Panc1 (cell line): ENCODE results near the gene FANCC. TPM values are rescaled to one million over a fixed set of nuclear protein-coding genes. Genes with fewer than 3 reads are reported as not detected.

Source experiments
- ATAC-seq: fragments of 200-7000 bp; cut with Tn5 transposase; 2 replicates; pipeline ENCODE4 v1.9.1; 2020; ENCODE audit warnings: mild to moderate bottlenecking, moderate library complexity
- BruUV-seq: library from RNA; stranded (reverse); fragments of 400-500 nt; replicated peaks from 2 replicates; lab custom pipeline; 2021; lab: Mats Ljungman, UMichigan
- CTCF ChIA-PET: fragments of 300-600 bp; sonication (Branson Sonifier 250); formaldehyde crosslinking; loops from one replicate; lab custom pipeline; 2022; ENCODE audit warnings: antibody characterized with exemption; lab: Charles Lee
- POLR2A ChIA-PET: fragments of 300-600 bp; sonication (Branson Sonifier 250); formaldehyde crosslinking; loops from one replicate; lab custom pipeline; 2022; ENCODE audit warnings: antibody characterized with exemption; lab: Charles Lee
- DNase-seq: peaks from one replicate; pipeline ENCODE4 v3.0.0-alpha.2; 2010; ENCODE audit warnings: low read depth, low spot score
- H3K27ac ChIP-seq: 2 replicates; pipeline ENCODE4 v1.5.1; 2011; ENCODE audit warnings: mild to moderate bottlenecking, low read length, inconsistent platforms
- H3K27me3 ChIP-seq: fragments of 200-500 bp; sonication (Bioruptor generic); 2 replicates; pipeline ENCODE4 v1.6.0; 2014; ENCODE audit warnings: low read length, inconsistent platforms; ENCODE audit not compliant: control insufficient read depth, insufficient read depth
- H3K36me3 ChIP-seq: fragments of 200-500 bp; sonication (Bioruptor generic); 2 replicates; pipeline ENCODE4 v1.5.1; 2014; ENCODE audit warnings: inconsistent platforms, mild to moderate bottlenecking, low read length, moderate library complexity; ENCODE audit not compliant: control insufficient read depth, insufficient read depth
- H3K4me1 ChIP-seq: 2 replicates; pipeline ENCODE4 v1.5.1; 2011; ENCODE audit warnings: inconsistent platforms, mild to moderate bottlenecking, low read length, moderate library complexity; ENCODE audit not compliant: control insufficient read depth, insufficient read depth
- H3K4me3 ChIP-seq, 2 experiments: 2 replicates each; pipeline ENCODE4 v1.5.1; 2011 to 2012; ENCODE audit warnings: low read depth in 2 of 2, low read length in 2 of 2, mild to moderate bottlenecking in 2 of 2, inconsistent platforms in 1 of 2, moderate library complexity in 1 of 2
- H3K9me3 ChIP-seq: fragments of 200-500 bp; sonication (Bioruptor generic); 2 replicates; pipeline ENCODE4 v1.5.1; 2014; ENCODE audit warnings: low read depth, mild to moderate bottlenecking, inconsistent platforms, low read length, moderate library complexity; ENCODE audit not compliant: control insufficient read depth, insufficient read depth
- POLR2AphosphoS5 ChIP-seq: IDR thresholded peaks from 2 replicates; pipeline ENCODE4 v1.6.1; 2012; ENCODE audit warnings: mild to moderate bottlenecking, low read depth, low read length, moderate library complexity
- SIN3A ChIP-seq: IDR thresholded peaks from 2 replicates; pipeline ENCODE4 v1.6.1; 2012; ENCODE audit warnings: low read depth, mild to moderate bottlenecking, low read length, moderate library complexity, borderline replicate concordance; ENCODE audit not compliant: insufficient read depth
- TCF7L2 ChIP-seq: IDR thresholded peaks from 2 replicates; pipeline ENCODE4 v1.6.1; 2011; ENCODE audit warnings: mild to moderate bottlenecking, low read depth, low read length, inconsistent platforms
- in situ Hi-C: cut with HindIII; loops from 2 replicates; pipeline ENCODE4 v1.10.0; 2016; ENCODE audit warnings: low sequenced_read_pairs, low pct_unique_long_range_greater_than_20kb
- intact Hi-C: fragments of 100-400 bp; cut with micrococcal nuclease; formaldehyde crosslinking; loops from one replicate; pipeline ENCODE4 v1.10.0; 2022; ENCODE audit not compliant: unreplicated experiment
- total RNA-seq: library from RNA; stranded (reverse); gene quantifications from one replicate; pipeline ENCODE4 v1.2.1, GENCODE V29; 2021; ENCODE audit not compliant: unreplicated experiment
- TF ChIP-seq, protein P1 (sequence below): fragments of 450-650 bp; IDR thresholded peaks from 2 replicates; pipeline ENCODE4 v1.5.1; 2017; ENCODE audit warnings: mild to moderate bottlenecking
- TF ChIP-seq, protein P2 (sequence below), 2 experiments: IDR thresholded peaks; 2 replicates each; pipeline ENCODE4 v1.6.1; 2011 to 2012; ENCODE audit warnings: low read depth in 2 of 2, control low read depth in 1 of 2, low read length in 1 of 2, mild to moderate bottlenecking in 1 of 2, moderate library complexity in 1 of 2; ENCODE audit not compliant: insufficient read depth in 1 of 2

Gene FANCC
- total RNA-seq, 1 experiment from 2014 or later, result 17.8 TPM

DNA sequence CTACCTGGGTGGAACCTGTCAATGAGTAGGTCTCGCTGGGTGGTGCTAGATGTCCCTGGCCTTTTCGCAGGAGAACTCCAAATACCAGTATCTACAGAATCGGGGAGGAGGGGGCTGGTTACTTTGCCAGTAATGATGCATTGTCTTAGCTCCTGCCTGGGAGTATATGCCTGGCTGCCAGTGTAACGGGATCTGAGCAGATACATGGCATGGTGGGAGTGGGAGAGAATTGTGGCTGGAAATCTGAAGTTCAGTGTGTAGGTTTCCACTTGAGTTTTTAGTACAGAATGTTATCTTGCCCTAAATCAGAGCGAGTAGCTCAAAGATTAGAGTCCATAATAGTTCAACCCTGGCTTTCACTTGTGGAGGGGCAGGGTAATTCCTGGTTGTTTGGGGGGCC lies 38.0 kb upstream of the FANCC start:
- POLR2A ChIA-PET, result no interaction called here
- Histone ChIP-seq H3K27ac (no peak overlapping the region), H3K4me3 (no peak overlapping the region), H3K9me3 (no peaks in the 10 kb centered on the region), H3K27me3 (no peaks in the 10 kb centered on the region), H3K36me3 (no peaks in the 10 kb centered on the region), H3K4me1 (no peaks in the 10 kb centered on the region)
- CTCF ChIA-PET, result no interaction called here
- intact Hi-C loops (no loop called here), in situ Hi-C loops (no loop called here)
- no peak for ATAC-seq
- no peak for DNase-seq
- BruUV-seq, result no TSS peak
- TF ChIP-seq TCF7L2 (no peak), POLR2AphosphoS5 (no peak), SIN3A (no peak)
- TF ChIP-seq, protein P1, sequence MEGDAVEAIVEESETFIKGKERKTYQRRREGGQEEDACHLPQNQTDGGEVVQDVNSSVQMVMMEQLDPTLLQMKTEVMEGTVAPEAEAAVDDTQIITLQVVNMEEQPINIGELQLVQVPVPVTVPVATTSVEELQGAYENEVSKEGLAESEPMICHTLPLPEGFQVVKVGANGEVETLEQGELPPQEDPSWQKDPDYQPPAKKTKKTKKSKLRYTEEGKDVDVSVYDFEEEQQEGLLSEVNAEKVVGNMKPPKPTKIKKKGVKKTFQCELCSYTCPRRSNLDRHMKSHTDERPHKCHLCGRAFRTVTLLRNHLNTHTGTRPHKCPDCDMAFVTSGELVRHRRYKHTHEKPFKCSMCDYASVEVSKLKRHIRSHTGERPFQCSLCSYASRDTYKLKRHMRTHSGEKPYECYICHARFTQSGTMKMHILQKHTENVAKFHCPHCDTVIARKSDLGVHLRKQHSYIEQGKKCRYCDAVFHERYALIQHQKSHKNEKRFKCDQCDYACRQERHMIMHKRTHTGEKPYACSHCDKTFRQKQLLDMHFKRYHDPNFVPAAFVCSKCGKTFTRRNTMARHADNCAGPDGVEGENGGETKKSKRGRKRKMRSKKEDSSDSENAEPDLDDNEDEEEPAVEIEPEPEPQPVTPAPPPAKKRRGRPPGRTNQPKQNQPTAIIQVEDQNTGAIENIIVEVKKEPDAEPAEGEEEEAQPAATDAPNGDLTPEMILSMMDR, result no peak
- TF ChIP-seq, protein P2, sequence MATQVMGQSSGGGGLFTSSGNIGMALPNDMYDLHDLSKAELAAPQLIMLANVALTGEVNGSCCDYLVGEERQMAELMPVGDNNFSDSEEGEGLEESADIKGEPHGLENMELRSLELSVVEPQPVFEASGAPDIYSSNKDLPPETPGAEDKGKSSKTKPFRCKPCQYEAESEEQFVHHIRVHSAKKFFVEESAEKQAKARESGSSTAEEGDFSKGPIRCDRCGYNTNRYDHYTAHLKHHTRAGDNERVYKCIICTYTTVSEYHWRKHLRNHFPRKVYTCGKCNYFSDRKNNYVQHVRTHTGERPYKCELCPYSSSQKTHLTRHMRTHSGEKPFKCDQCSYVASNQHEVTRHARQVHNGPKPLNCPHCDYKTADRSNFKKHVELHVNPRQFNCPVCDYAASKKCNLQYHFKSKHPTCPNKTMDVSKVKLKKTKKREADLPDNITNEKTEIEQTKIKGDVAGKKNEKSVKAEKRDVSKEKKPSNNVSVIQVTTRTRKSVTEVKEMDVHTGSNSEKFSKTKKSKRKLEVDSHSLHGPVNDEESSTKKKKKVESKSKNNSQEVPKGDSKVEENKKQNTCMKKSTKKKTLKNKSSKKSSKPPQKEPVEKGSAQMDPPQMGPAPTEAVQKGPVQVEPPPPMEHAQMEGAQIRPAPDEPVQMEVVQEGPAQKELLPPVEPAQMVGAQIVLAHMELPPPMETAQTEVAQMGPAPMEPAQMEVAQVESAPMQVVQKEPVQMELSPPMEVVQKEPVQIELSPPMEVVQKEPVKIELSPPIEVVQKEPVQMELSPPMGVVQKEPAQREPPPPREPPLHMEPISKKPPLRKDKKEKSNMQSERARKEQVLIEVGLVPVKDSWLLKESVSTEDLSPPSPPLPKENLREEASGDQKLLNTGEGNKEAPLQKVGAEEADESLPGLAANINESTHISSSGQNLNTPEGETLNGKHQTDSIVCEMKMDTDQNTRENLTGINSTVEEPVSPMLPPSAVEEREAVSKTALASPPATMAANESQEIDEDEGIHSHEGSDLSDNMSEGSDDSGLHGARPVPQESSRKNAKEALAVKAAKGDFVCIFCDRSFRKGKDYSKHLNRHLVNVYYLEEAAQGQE (IDR thresholded peaks at IDR 0.05; ENCODE audit: insufficient read depth in 1 of 2, low read depth in 2 of 2, low read length in 1 of 2), result no peak

DNA sequence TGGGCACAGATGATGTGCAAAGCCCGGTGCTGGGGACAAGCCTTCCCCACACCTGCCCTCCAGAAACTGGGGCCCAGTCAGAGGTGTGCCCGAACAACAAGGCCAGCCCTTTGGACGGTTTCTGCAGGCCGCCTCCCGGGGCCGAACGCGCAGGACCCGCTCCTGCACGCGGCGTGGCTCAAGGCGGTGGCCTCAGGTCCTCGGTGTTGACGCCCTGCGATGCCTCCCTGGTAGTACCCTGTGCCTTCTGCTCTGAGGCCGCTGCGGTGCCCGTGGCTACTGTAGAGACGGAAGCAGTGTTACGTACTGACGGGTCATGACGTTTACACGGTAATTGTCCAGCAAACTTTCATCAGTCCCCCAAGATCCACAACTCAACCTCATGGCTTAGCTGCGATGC lies 33.5 kb upstream of the FANCC start:
- BruUV-seq, result no TSS peak
- no peak overlapping the region for H3K4me3 ChIP-seq
- no peaks in the 10 kb centered on the region for H3K27me3 ChIP-seq
- intact Hi-C loops (no loop called here), in situ Hi-C loops (no loop called here)
- no peak for ATAC-seq
- ChIA-PET CTCF (no interaction called here), POLR2A (no interaction called here)
- no peak overlapping the region for H3K27ac ChIP-seq
- DNase-seq, result no peak
- H3K9me3 ChIP-seq, result no peaks in the 10 kb centered on the region
- no peaks in the 10 kb centered on the region for H3K36me3 ChIP-seq
- TF ChIP-seq TCF7L2 (no peak), SIN3A (no peak), POLR2AphosphoS5 (no peak)
- TF ChIP-seq, protein P2 (IDR thresholded peaks at IDR 0.05; ENCODE audit: insufficient read depth in 1 of 2, low read depth in 2 of 2, low read length in 1 of 2), result no peak
- H3K4me1 ChIP-seq, result no peaks in the 10 kb centered on the region
